GM12872 (cell line): Measurements from ENCODE around the gene MMP24OS.

Experiments
- CTCF ChIP-seq: IDR thresholded peaks from 3 replicates; pipeline ENCODE4 v1.5.1; 2011; ENCODE audit warnings: low read depth, mild to moderate bottlenecking, low read length, moderate library complexity; ENCODE audit not compliant: insufficient read depth

MMP24OS gene

DNA sequence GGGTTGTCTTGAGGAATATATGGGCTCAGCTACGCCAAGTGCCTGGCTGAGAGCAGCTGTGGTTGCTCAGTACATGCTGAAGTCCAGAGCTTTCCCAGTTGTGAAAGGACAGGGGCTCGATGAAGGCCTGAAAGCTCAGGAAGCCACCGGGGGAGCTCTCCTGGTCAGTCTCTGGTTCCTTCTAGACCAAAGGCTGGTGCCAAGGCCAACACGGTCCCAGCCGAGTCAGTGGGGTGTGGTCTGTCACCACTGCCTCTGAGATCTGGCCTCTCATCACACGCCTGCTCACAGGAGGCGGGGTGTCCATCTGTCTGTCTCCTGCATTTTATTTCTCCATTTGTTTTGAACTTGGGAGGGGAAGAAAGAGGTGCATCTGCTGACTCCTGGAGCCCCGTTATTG lies 19.2 kb upstream of the MMP24OS start:
- TF ChIP-seq CTCF, result no peak

GRCh38 chr20:35296101-35296554 lies 18.2 kb upstream of the MMP24OS start:
- TF ChIP-seq CTCF, result no peak

- TF ChIP-seq CTCF, result no peak
Measured at GRCh38 chr20:35295674-35296073, 17.8 kb upstream of the MMP24OS start.

DNA sequence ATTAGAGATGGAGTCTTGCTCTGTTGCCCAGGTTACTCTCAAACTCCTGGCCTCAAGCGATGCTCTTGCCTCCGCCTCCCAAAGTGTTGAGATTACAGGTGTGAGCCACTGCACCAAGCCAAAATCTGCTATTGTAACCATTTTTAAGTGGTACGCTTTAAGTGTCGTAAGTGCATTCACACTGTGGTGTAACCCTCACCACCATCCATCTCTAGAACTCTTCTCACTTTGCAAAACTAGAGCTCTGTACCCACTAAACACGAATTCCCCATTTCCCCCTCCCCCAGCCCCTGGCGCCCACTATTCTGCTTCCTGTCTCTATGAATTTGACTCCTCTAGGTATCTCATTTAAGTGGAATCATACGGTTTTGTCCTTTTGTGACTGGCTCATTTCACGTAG lies 17.1 kb upstream of the MMP24OS start:
- no peak for TF ChIP-seq CTCF

- no peak for TF ChIP-seq CTCF
Measured at GRCh38 chr20:35294293-35294685, 16.4 kb upstream of the MMP24OS start.

- TF ChIP-seq CTCF, result no peak
Measured at GRCh38 chr20:35293303-35294292, 15.7 kb upstream of the MMP24OS start.

DNA sequence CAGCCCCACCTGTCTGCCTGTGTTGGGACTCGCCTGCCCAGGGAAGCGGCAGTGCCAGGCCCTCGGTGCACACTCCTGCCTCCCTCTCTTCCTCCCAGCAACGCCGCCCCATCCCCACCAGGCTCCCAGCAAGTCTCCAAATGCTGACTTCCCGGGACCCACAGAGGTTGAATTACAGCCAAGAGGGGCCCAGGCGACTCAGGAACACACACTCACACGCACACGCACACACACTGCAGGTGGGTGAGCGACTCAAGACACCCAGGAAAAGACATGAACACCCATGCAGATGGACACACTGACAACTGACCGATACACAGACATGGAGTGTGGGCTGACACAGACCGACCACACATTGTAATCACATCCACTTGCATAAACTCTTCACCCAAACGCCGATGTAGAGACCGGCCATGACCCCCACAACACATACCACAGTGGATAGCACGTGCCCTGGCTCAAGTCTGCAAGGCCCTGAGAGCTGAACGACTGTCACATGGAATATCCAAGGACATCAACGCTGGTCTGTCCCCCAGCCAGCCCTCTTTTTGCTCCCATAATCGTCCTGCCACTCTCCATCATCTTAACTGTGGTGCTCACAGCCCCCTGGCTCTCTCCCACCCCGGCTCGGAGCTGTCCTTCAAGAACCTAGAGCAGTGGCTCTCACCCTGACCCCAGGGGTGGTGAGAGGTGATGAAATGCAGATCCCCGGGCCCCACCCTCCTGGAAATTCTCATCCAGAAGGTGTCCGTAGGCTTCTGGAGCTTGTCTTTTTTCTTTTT lies 14.8 kb upstream of the MMP24OS start:
- no peak for TF ChIP-seq CTCF
